Muscle of back (tissue), 11 donors: ENCODE data around the gene IL4R. TPM values are rescaled to one million over a fixed set of nuclear protein-coding genes. Genes with fewer than 3 reads are reported as not detected.
"Not testable (repeated sequence)": the region's sequence is repeated elsewhere in the genome, so short reads cannot be mapped to it uniquely, and the experiment has no call there.

Experiments used
- DNase-seq, 3 donors: peaks; one replicate each; pipeline versions ENCODE4 v3.0.0 to v3.0.0-alpha.2; 2013
- polyA plus RNA-seq, 10 donors: library from polyadenylated mRNA; unstranded; fragments of 120-200 nt; gene quantifications; one replicate each; pipeline ENCODE4 v1.2.1, GENCODE V29; 2013; ENCODE audit not compliant: insufficient read length in 10 of 10

Gene IL4R
- polyA plus RNA-seq, 10 donors: 10.5 to 18.5 (median 13.2) TPM

GRCh38 chr16:27403601-27403992 is 89.8 kb downstream of the IL4R start:
- DNase-seq: no peak

- DNase-seq: no peak
These were observed 90.5 kb downstream of the IL4R start for GRCh38 chr16:27404163-27404823.

DNA sequence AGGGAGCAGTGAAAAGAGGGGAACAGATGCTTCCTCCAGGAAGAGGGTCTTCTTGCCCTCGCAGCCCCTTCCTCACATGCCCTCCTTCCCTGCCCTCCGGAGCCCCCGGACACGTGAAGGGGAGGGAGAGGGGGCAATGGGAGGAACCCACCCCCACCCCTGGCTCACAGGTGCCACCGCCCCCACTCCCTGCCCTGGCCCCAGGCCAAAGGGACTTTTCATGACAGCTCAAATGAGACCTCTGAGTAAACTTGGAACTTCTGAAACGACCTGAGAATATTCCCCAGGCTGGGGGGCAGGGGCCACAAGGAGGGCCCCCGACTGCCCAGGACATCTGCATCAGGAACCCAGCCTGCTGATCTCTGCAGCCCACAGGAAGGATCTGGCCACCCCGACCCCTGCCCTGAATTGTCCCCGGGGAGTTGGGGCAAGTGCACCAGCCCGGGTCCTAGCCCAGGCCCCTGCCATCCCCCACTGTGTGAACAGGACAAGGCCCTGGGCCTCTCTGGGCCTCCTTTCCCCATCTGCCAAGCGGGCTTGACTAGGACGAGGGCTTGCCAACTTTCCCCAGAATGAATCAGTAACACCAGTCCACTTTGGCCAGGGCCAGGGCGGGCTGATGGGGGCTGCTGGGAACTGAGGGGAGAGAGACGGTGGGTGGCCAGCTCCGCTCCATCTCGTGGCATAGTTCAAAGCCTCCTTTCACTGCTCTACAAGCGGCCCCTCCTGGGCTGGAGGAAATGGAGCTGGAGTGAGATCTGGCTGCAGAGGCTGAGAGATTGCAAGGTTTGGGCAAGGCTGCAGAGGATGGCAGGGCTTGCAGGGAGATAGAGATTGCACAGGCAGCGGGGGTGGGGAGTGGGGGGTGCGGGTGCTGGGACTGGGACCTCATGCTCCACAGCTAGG is 92.0 kb downstream of the IL4R start:
- no peak for DNase-seq

GRCh38 chr16:27406511-27407128 is 92.8 kb downstream of the IL4R start:
- no peak for DNase-seq

DNA sequence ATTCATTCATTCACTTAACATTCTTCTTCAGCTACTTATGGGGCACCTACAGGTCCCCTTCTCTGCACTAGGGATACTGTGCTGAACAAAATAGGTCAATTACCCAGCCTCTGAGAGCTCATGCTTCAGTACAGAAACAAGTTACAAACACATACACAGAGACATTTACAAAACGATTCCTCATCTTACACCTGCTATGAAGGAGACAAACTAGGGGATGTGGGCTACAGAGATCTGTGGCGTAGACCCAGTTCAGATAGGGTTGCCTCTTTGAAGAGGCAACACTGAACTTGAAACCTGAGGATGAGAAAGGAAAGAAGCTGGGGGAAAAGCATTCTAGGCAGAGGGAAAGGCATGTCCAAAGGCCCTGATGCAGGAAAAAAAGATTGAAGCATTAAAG is 93.4 kb downstream of the IL4R start:
- no peak for DNase-seq

DNA sequence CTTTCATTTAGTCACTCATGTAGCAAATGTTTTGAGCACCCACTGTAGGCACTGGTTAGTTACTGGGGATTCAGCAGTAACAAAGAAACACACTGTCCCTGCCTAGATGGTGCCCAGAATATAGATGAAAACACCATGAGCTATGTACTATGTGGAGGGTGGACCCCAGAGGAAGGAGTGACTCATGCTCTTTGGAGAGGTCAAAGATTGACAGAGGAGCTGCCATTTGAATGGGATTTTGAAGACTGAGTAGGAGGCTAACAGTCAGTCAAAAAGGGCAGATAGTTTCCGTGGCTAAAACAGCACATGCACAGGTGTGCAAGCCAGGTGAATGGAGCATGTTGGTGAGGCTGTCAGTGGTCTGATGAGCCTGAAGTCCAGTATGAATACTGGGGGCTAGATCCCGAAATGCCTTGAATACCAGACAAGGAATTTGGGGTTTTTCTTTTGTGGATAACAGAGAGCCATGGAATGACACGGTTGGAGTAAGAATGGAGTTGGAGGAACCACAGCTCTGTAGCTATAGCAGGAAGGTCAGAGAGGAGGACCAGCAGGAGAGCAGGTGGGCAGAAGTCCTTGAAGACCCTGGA is 94.3 kb downstream of the IL4R start:
- DNase-seq: no peak

DNA sequence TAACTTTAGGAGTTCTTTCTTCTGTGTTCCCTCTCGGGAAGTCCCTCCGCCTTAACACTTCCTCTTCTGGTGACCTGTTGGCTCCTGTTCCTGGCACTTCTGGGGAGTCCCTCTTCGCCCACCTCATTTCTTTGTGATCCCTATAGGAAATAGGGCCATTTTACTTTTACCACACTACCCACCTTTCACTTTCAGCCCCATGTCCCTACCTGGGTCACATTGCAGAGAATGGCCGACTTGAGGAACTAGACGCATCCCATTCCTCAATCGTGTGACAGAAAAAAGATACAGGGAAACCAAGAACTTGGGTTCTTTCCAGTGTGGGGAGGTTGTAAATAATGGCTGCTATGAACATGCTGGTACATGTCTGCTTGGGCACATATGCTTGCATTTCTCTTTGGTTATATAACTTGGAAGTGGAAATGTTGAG is 94.8 kb downstream of the IL4R start:
- DNase-seq: no peak

DNA sequence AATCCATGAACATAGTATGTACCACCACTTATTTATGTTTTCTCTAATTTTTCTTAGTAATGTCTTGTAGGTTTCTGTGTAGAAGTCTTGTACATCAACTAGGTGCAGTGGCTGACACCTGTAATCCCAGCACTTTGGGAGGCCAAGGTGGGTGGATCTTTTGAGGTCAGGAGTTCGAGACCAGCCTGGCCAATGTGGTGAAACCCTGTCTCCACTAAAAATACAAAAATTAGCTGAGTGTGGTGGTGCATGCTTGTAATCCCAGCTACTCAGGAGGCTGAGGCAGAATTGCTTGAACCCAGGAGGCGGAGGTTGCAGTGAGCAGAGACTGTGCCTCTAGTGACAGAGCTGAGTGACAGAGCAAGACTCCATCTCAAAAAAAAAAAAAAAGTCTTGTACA is 96.2 kb downstream of the IL4R start:
- not testable (repeated sequence) for DNase-seq

DNA sequence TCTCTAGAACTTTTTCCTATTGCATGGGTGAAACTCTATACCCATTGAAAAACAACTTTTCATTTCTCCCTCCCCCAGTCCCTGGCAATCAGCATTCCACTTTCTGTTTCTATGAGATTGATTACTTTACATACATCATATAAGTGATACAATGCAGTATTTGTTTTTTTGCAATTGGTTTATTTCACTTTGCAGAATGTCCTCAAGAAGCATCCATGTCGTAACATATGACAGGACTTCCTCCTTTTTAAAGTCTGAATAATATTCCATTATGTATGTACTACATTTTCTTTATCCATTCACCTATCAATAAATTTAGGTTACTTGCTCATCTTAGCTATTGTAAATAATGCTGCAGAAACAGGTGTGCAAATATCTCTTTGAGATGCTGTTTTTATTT is 97.0 kb downstream of the IL4R start:
- no peak for DNase-seq

GRCh38 chr16:27413956-27414355 is 100.2 kb downstream of the IL4R start:
- DNase-seq: no peak

Other genes starting within 250 kb of the IL4R start
- gene C16orf82, start 247.0 kb upstream of the IL4R start, polyA plus RNA-seq: not detected
- gene KDM8, start 110.4 kb upstream of the IL4R start, polyA plus RNA-seq: 1 to 10 TPM; 4.4 to 6.8 (median 5.0) TPM
- gene NSMCE1, start 45.2 kb upstream of the IL4R start, polyA plus RNA-seq: 10 to 100 TPM; 43.1 to 64.7 (median 44.5) TPM
- gene IL21R, start 88.2 kb downstream of the IL4R start, polyA plus RNA-seq: 1 to 10 TPM in 1 of 10 donors, under 1 TPM in 9; 0.13 to 1.0 (median 0.31) TPM
- 10 to 100 TPM; 39.9 to 64.6 (median 51.2) TPM for gene GTF3C1, start 235.9 kb downstream of the IL4R start, polyA plus RNA-seq
- 10 to 100 TPM in 1 of 10 donors, 1 to 10 TPM in 9; 6.5 to 10.1 (median 7.3) TPM for gene KATNIP, start 236.2 kb downstream of the IL4R start, polyA plus RNA-seq